Activated CD4-positive, CD25-positive, alpha-beta regulatory T cell (primary cell): Measurements from ENCODE around the gene PTPN4.
"Not testable (repeated sequence)": the region's sequence is repeated elsewhere in the genome, so short reads cannot be mapped to it uniquely, and the experiment has no call there.

Experiments used
- DNase-seq, 4 experiments: peaks; one replicate each; lab custom pipeline; 2025; lab: John Stamatoyannopoulos, UW

PTPN4 gene

DNA sequence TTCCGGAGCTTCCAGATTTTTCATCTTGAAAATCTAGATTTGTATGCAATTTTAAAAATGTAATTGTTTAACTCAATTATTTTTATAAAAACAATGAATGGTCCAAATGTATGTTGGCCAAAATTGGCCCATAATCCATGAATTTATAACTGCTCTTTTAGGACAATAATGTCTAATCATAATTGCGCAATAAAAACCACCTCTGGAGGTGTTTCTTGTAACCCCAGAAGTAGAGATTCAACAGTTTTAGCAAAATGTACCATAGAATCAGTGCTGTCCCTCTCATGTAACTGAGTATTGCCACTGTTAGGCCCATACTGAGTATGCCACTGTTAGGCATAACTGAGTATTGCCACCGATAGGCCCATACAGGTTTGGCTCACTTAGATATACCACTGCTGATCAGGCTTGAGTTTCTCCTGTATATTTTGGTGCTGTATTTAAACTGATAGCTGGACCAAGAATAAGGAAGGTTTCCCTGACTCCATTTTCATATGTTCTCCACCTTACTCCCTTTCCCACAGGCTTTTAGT, 182.3 kb downstream of the PTPN4 start:
- DNase-seq = no peak

- no peak for DNase-seq
Measured at GRCh38 chr2:119943058-119943457, 183.3 kb downstream of the PTPN4 start.

DNA sequence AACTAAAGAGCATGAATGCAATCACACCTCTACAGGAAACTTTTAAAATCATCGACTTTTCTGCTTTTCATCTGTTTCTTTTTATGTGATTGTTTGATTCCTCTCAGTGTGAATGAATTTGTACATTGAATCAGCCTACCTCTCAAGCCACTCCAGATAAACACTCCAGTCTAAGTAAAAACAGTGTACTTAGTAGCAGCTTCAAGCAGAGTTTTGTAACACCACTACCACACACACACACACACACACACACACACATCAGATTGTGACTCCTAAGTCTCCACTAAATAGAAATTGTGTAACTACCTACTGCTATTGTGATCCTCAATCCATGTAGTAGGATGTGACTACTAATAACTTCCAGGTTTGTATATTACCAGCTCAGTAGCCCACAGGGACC, 187.8 kb downstream of the PTPN4 start:
- DNase-seq = no peak

DNA sequence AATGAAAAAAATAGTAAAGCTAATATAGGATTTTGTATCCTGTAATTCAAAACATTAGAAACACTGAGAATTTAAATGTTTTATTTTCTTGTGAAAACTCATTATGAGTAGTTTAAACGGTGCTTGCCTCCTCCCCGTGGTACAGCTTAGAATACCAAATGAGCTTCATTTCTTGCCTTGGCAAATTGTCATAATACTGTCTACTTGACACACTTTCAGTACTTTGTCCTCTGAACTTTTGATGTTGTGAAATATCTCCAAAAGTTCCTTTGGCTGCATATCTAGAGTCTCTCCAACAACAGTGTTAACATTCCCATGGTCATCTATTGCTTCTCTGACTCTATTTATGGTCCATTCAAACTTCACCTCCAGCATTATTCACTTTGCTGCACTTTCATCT, 191.2 kb downstream of the PTPN4 start:
- no peak for DNase-seq

DNA sequence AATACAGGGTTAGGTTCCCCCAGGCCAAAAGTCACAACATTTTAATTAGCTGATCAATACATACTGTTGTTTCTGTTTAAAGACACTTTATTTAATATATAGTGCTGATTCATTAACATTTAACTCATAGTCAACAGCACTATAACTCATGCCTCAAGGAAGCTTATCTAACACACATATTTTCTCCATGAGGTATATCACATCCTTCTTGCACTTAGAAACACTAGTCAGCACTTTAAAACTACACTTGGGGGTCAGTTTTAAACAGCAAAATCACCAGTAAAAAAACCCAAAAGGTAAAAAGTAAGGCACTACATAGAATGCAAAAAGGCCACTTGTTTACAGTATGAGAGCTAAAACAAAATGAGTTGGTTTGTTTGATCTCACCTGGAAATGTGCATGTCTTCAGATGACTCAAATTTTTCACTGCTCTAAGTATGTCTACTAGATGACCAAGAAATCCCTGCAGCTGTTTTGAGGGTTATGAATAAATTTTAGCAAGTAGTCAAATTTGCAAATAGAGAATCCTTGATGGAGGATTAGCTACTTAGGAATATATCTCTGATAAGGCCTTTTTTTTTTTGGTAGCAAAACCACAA, 199.0 kb downstream of the PTPN4 start:
- DNase-seq = no peak

DNA sequence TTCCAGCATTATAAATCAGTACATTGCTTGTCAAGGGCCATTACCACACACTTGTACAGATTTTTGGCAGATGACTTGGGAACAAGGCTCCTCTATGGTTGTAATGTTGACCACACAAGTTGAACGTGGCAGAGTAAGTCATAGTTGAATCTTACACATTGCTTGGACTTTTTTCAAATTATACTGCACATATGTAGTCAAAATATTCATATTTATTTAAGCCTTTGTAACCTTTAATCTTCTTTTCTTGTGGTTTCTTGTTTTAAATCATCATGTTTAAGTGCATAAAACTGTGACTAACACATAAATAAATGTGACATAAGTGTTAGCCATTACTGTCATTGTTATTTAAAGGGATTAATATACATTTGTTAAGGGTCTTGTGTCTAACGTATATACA, 201.1 kb downstream of the PTPN4 start:
- no peak for DNase-seq

DNA sequence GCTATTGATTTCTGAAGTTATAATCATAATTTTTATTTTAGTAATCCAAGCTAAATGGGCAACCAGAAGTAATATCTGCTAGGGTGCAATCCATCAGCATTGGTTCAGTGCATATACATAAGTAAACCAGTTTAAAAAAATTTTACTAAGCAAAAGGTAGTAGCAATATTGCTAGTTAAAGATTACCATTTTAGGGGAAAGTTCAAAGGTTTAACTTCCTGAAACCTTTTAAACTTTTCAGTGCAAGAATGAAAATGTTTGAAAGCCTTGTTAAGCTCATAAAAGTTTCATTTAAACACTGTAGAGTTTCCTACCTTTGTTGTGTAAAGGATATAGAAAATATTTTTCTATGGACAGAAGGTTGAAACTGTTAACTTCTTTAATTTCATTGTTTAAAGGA, 222.2 kb downstream of the PTPN4 start:
- DNase-seq = no peak

- DNase-seq = no peak
Measured at GRCh38 chr2:119982506-119982905, 222.8 kb downstream of the PTPN4 start.

DNA sequence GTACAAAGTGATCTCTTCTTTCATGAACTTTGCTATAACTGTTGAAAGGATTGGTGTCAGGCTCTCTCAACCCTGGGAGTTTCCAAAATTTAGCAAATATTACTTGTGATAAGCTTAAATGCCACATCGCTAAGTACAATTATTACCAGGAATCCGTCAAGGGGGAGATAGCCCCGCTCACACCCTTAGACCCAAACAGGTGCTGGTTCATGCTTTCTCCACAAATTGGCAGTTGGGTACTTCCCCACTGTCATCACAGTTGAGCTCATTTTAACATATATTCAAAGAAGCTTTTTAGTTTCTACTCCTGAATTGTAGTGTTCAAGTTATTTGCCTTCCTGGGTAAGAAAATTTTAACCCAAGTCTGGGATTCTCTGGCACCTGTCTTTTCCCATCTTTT, 223.4 kb downstream of the PTPN4 start:
- no peak for DNase-seq

GRCh38 chr2:119996148-119996547, 236.4 kb downstream of the PTPN4 start:
- DNase-seq = no peak

DNA sequence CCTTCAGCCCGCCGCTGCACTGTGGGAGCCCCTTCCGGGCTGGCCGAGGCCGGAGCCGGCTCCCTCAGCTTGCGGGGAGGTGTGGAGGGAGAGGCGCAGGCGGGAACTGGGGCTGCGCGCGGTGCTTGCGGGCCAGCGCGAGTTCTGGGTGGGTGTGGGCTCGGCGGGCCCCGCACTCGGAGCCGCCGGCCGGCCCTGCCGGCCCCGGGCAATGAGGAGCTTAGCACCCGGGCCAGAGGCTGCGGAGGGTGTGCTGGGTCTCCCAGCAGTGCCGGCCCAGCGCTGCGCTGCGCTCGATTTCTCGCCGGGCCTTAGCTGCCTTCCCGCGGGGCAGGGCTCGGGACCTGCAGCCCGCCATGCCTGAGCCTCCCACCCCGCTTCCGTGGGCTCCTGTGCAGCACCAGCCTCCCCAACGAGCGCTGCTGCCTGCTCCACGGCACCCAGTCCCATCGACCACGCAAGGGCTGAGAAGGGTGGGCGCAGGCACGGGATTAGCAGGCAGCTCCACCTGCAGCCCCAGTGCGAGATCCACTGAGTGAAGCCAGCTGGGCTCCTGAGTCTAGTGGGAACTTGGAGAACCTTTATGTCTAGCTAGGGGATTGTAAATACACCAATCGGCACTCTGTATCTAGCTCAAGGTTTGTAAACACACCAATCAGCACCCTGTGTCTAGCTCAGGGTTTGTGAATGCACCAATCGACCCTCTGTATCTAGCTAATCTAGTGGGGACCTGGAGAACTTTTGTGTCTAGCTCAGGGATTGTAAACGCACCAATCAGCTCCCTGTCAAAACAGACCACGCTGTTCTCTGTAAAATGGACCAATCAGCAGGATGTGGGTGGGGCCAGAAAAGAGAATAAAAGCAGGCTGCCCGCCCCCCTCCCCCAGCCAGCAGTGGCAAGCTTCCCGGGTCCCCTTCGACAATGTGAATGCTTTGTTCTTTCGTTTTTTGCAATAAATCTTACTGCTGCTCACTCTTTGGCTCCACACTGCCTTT, 237.5 kb downstream of the PTPN4 start:
- DNase-seq = not testable (repeated sequence)

DNA sequence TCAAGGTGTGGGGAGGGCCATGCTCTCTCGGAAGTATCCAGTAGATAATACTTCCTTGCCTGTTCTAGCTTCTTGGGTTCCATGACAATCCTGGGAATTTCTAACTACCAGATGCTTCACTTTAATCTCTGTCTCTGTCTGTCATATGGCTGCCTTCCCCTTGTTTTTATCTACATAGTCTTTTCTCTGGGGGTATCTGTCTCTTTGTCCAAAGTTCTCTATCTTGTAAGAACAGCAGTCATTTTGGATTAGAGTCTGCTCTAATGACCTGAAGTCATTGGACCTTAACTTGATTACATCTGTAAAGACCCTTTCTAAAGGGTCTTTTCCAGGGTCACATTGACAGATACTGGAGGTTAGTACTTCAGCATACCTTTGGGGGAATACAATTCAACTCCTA, 241.7 kb downstream of the PTPN4 start:
- DNase-seq = no peak

DNA sequence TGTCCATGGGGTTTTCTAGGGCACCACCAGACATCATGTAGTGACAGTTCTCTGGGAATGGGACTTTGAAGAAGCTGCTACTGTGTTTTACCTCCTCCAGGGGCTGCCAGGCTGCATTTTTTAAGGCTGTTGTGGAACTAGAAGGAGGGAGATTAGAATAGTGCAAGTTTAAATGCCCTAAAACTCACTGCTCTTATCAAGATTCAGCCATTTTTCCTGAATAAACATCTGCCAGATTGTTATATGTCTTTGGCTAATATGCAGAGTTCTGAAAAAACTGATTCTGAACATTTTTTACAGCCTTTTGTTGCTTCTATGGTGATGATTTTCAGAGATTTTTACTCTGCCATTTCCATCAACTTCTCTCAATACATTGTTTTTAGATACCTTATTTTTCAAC, 244.5 kb downstream of the PTPN4 start:
- no peak for DNase-seq

- DNase-seq = no peak
Measured at GRCh38 chr2:120005834-120006521, 246.3 kb downstream of the PTPN4 start.

DNA sequence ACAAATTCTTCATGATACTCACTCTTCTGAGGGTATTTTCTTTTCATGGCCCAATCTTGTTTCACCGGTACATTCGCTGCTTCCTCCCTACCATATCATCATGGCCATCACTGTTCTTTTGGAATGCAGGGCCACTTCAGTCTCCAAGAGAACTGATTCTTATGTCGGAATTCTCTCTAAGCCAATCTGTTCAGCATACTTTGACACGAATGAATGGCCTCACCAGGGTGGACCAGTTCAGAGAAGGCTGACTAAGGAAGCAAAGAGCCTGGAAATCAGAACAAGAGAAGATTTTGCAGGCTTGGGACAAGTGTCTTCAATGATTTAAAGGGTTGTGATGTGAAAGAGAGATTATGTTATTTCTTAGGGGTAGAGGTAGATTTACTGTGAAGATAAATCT, 248.1 kb downstream of the PTPN4 start:
- DNase-seq = no peak

- DNase-seq = no peak
Measured at GRCh38 chr2:120012363-120012762, 252.6 kb downstream of the PTPN4 start.

DNA sequence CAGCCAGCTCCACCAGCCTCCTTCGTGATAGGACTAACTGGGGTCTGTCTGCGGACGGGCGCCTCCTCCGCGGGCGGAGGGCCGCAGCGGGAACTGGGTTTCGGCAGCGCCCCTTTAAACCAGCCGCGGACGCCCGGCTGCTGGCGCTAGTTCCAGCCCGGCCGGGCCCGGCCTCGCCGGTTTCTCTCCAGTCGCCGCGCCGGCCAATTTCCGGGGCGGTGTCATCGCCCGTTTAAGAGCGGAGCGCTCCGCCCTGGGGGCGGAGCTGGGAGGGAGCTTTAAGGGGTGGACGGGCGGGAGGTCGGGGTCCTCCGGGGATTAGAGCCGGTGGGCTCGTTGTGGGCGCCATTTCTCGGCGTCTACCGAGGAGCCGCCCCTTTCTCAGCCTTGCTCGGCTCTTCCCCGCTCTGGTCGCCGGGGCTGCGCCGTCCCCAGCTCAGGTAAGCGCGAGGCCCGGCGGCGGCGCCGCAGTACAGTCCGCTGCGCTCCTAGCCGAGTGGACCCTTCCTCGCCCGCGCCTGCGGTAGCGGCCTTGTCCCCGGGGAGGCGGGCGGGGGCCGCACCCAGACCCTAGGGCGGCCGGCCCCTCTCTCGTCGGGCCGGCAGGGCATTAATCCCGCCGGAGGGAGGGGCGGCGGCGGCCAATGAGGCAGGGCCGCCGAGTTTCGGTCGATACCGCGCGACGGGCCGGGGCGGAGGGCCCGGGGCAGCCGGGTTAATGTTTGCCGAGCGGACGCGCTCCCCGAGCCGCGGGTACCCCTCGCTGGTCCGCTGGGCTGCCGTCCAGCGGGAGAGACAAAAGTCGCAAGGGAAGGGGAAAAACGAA, 253.3 kb downstream of the PTPN4 start, which contains the start of gene EPB41L5:
Gene EPB41L5 (plus strand): TSS at position 307 of the 826 bp plus-strand sequence. CDS start 6,008 bp downstream, outside the sequence.
- DNase-seq = peak; percentile 49 to 59 (median 55)

DNA sequence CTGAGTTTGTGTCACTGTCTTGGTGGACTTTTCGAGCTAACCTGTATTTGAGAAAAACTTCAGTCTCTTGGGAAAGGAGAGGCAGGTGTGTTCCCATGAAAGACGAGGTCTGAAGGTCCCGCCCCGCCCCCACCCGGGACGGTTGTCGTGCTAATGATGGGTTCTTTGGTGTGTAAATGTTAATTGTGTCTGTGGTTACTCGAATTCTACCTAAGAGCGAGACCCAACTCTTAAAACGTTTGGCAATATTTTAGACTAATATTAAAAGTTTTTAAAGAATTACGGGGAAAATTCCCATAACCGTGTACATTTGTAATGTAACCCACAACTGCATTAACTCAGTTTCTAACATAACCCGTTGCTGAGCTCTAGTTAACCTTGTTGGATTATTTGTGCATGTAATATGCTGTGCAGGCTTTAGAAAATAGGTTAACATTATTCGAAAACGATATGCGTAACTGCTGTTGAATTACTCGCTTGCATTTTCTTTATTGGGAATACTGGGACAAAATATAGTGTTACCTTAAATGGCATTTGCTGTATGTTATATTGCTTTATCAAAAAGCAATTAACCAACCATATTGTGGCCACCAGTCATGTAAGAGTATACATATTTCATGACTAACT, 254.0 kb downstream of the PTPN4 start:
- DNase-seq = no peak

GRCh38 chr2:120014226-120014980, 254.7 kb downstream of the PTPN4 start:
- no peak for DNase-seq

GRCh38 chr2:120016800-120017199, 257.1 kb downstream of the PTPN4 start:
- no peak for DNase-seq
